Hepatocyte (in vitro differentiated cells): ENCODE data around the gene ZSWIM1. TPM values are rescaled to one million over a fixed set of nuclear protein-coding genes. Genes with fewer than 3 reads are reported as not detected.

Source experiments
- DNase-seq: peaks from one replicate; pipeline ENCODE4 v3.0.0-alpha.2; 2016; ENCODE audit warnings: low spot score
- H2AFZ ChIP-seq: fragments of 200-600 bp; sonication (generic); 2 replicates; pipeline ENCODE4 v1.6.0; 2016; ENCODE audit warnings: antibody characterized with exemption, mild to moderate bottlenecking
- H3K27ac ChIP-seq: fragments of 200-600 bp; sonication (generic); 2 replicates; pipeline ENCODE4 v1.5.1; 2016; ENCODE audit warnings: mild to moderate bottlenecking
- H3K27me3 ChIP-seq: fragments of 200-600 bp; sonication (generic); 2 replicates; pipeline ENCODE4 v1.6.1; 2016
- H3K36me3 ChIP-seq: fragments of 200-600 bp; sonication (generic); replicated peaks from 2 replicates; pipeline ENCODE4 v1.5.1; 2016; ENCODE audit warnings: low read depth; ENCODE audit not compliant: insufficient read depth
- H3K4me1 ChIP-seq: fragments of 200-600 bp; sonication (generic); 2 replicates; pipeline ENCODE4 v1.5.1; 2016; ENCODE audit warnings: mild to moderate bottlenecking, moderate library complexity; ENCODE audit not compliant: insufficient read depth
- H3K4me2 ChIP-seq: fragments of 200-600 bp; sonication (generic); 2 replicates; pipeline ENCODE4 v1.6.0; 2016
- H3K4me3 ChIP-seq: fragments of 200-600 bp; sonication (generic); 2 replicates; pipeline ENCODE4 v1.5.1; 2016; ENCODE audit warnings: mild to moderate bottlenecking
- H3K79me2 ChIP-seq: fragments of 200-600 bp; sonication (generic); 2 replicates; pipeline ENCODE4 v1.6.0; 2017; ENCODE audit warnings: mild to moderate bottlenecking
- H3K9me2 ChIP-seq: fragments of 200-600 bp; sonication (generic); replicated peaks from 2 replicates; pipeline ENCODE4 v1.6.0; 2017; ENCODE audit warnings: mild to moderate bottlenecking; ENCODE audit not compliant: insufficient read depth
- H3K9me3 ChIP-seq: fragments of 200-600 bp; sonication (generic); 2 replicates; pipeline ENCODE4 v1.5.1; 2016; ENCODE audit warnings: low read depth, mild to moderate bottlenecking
- H4K20me1 ChIP-seq: fragments of 200-600 bp; sonication (generic); 2 replicates; pipeline ENCODE4 v1.6.0; 2016; ENCODE audit warnings: mild to moderate bottlenecking; ENCODE audit not compliant: insufficient read depth, poor library complexity, severe bottlenecking
- EZH2 ChIP-seq: fragments of 200-600 bp; sonication (generic); IDR thresholded peaks from 2 replicates; pipeline ENCODE4 v1.6.1; 2016; ENCODE audit warnings: antibody characterized with exemption, mild to moderate bottlenecking, borderline replicate concordance
- EZH2phosphoT487 ChIP-seq: fragments of 200-600 bp; sonication (generic); IDR thresholded peaks from one replicate; pipeline ENCODE4 v1.6.1; 2018; ENCODE audit warnings: antibody characterized with exemption, mild to moderate bottlenecking, low read depth, moderate library complexity; ENCODE audit not compliant: unreplicated experiment, severe bottlenecking
- WGBS: methylation state at CpG from one replicate; pipeline ENCODE4 v1.1.6; 2016; ENCODE audit warnings: low lambda C conversion rate; ENCODE audit errors: missing lambda C conversion rate; 5-methylcytosine and 5-hydroxymethylcytosine counted together
- polyA plus RNA-seq: library from polyadenylated mRNA; unstranded; fragments of >200 nt; fragmentation: Nextera tagmentation; extraction: Ambion mirVana; gene quantifications from 2 replicates; pipeline ENCODE4 v1.2.1, GENCODE V29; 2016
- total RNA-seq: library from RNA; depleted of rRNA; stranded (reverse); fragments of >200 nt; gene quantifications from 2 replicates; pipeline ENCODE4 v1.2.3, GENCODE V29; 2014
- TF ChIP-seq, protein P1 (sequence below): fragments of 200-600 bp; sonication (generic); IDR thresholded peaks from 2 replicates; pipeline ENCODE4 v1.5.1; 2016; ENCODE audit warnings: antibody characterized with exemption, mild to moderate bottlenecking; ENCODE audit not compliant: poor library complexity

ZSWIM1 gene
- total and polyA plus RNA-seq, 2 experiments from 2014 or later: 5.0 to 6.4 TPM

DNA sequence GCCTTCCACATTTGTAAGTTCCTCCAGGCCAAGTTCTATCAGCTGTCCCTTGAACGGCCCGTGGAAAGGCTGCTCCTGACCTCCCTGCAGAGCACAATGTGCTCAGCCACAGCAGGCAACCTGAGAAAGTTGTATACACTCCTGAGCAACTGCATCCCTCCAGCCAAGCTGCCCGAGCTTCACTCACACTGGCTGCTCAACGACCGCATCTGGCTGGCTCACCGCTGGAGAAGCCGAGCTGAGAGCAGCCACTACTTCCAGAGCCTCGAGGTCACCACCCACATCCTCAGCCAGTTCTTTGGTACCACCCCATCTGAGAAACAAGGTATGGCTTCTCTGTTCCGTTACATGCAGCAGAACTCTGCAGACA lies 2.1 kb downstream of the ZSWIM1 start:
- no peak for DNase-seq
- H3K4me3 ChIP-seq: no peak overlapping the region
- no peaks in the 10 kb centered on the region for H4K20me1 ChIP-seq
- no peak for TF ChIP-seq EZH2phosphoT487
- no peak for TF ChIP-seq EZH2
- TF ChIP-seq, protein P1, sequence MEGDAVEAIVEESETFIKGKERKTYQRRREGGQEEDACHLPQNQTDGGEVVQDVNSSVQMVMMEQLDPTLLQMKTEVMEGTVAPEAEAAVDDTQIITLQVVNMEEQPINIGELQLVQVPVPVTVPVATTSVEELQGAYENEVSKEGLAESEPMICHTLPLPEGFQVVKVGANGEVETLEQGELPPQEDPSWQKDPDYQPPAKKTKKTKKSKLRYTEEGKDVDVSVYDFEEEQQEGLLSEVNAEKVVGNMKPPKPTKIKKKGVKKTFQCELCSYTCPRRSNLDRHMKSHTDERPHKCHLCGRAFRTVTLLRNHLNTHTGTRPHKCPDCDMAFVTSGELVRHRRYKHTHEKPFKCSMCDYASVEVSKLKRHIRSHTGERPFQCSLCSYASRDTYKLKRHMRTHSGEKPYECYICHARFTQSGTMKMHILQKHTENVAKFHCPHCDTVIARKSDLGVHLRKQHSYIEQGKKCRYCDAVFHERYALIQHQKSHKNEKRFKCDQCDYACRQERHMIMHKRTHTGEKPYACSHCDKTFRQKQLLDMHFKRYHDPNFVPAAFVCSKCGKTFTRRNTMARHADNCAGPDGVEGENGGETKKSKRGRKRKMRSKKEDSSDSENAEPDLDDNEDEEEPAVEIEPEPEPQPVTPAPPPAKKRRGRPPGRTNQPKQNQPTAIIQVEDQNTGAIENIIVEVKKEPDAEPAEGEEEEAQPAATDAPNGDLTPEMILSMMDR: no peak
- H3K4me1 ChIP-seq: peaks cover 20% of the 10 kb centered on the region
- no peak overlapping the region for H2AFZ ChIP-seq
- no peaks in the 10 kb centered on the region for H3K9me2 ChIP-seq
- 93% methylated on average over 9 of the region's 9 CpGs for WGBS
- H3K79me2 ChIP-seq: peaks cover 16% of the 10 kb centered on the region
- H3K4me2 ChIP-seq: no peak overlapping the region
- no peaks in the 10 kb centered on the region for H3K36me3 ChIP-seq
- no peaks in the 10 kb centered on the region for H3K9me3 ChIP-seq
- no peak overlapping the region for H3K27ac ChIP-seq
- no peaks in the 10 kb centered on the region for H3K27me3 ChIP-seq

DNA sequence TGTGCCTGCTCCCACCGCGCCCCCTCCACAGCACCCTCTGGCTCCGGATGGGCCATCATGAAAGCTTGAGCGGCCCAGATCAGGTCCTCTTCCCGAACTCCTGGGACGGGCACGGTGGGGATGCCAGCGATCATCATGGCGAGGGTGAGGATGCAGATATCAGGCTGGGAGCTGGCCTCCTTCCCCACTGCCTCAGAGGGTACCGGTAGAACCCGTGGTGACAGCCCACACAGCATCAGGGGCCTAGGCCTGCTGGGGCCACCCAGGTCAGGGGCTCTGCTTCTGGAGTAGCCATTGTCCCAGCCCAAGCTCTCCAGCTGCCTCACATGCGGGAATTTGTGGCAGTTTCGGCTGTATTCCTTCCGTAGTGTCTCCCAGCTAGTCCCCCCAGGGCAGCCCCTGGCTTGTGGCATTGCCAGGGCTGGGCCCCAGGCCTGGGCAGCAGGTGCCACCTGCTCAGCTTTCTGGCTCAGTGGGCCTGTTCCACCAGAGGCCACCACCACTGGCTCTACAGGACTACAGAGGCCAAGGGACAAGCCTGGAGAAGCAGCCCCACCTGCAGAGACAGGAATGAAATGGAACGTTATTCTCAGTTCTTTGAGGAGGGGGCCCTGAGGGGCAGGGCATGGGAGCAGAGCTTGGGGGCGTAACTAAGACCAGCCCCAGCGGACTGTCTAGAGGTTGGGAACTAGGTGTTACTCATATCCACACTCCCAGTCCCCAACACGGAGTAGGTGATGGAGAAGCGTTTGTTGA lies 5.7 kb downstream of the ZSWIM1 start:
- no peaks in the 10 kb centered on the region for H3K27me3 ChIP-seq
- no peak overlapping the region for H3K4me2 ChIP-seq
- WGBS: 95% methylated on average over 19 of the region's 19 CpGs
- H3K36me3 ChIP-seq: no peaks in the 10 kb centered on the region
- TF ChIP-seq EZH2phosphoT487 (no peak), EZH2 (no peak)
- TF ChIP-seq, protein P1: no peak
- peaks cover 36% of the 10 kb centered on the region for H3K79me2 ChIP-seq
- H3K9me2 ChIP-seq: no peaks in the 10 kb centered on the region
- peaks cover 17% of the 10 kb centered on the region for H3K4me1 ChIP-seq
- H3K27ac ChIP-seq: no peak overlapping the region
- peaks cover 3% of the 10 kb centered on the region for H4K20me1 ChIP-seq
- no peak for DNase-seq
- no peak overlapping the region for H2AFZ ChIP-seq
- no peaks in the 10 kb centered on the region for H3K9me3 ChIP-seq
- no peak overlapping the region for H3K4me3 ChIP-seq

DNA sequence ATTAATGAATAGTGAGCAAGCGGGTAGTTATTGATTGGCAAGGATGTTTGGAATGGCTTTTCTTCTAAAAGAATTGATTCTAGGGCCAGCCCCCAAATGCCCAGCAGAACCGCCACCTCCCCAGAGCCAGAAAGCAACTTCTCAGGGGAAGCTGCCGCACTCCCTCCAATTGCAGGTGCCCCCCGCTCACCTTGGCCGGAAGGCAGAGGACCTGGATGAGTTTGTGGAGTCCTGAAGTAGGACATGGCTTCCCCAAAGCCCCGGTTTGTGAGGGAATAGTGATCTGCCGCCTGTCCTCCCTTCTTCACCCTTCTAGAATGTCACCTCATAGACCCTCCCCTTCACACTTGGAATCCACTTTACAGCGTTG lies 6.3 kb downstream of the ZSWIM1 start, which contains the start of gene SPATA25:
SPATA25 (minus strand) TSS at position 277 of the 370 bp plus-strand sequence; CDS start at position 245, 32 bp downstream.
- H3K27me3 ChIP-seq: no peaks in the 10 kb centered on the region
- no peak within 1 kb of the TSS for H2AFZ ChIP-seq
- H3K27ac ChIP-seq: no peak within 1 kb of the TSS
- H4K20me1 ChIP-seq: peaks cover 3% of the 10 kb centered on the region
- 93% methylated on average over 8 of the region's 8 CpGs for WGBS
- no peaks in the 10 kb centered on the region for H3K9me3 ChIP-seq
- H3K4me1 ChIP-seq: peaks cover 14% of the 10 kb centered on the region
- TF ChIP-seq, protein P1: no peak
- peak within 1 kb of the TSS; percentile 92 for H3K4me2 ChIP-seq
- peaks cover 34% of the 10 kb centered on the region for H3K79me2 ChIP-seq
- no peak within 1 kb of the TSS for H3K4me3 ChIP-seq
- DNase-seq: no peak
- no peaks in the 10 kb centered on the region for H3K36me3 ChIP-seq
- H3K9me2 ChIP-seq: no peaks in the 10 kb centered on the region

DNA sequence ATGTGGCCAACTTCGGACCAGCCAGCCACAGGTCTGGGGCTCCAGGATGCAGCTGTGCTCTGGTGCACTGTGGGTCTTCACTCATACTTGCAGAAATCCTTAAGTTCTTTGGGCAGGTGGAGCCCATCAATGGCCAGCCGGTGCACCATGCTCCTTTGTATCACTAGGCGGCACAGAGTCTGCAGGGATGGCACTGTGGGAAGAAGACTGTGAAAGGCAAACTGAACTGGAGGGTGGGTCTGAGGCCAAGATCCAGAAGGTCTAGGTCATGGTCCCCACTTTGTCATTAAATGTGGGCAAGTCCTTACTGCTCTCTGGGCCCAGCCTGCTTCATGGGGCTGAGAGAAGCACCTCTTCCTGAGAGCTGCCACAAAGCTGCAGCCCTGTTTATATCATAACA lies 7.7 kb downstream of the ZSWIM1 start:
- Histone ChIP-seq H3K4me2 (peak overlapping the region; percentile 92), H3K36me3 (no peaks in the 10 kb centered on the region), H3K9me2 (no peaks in the 10 kb centered on the region), H2AFZ (no peak overlapping the region), H3K27me3 (no peaks in the 10 kb centered on the region), H3K4me3 (no peak overlapping the region), H4K20me1 (peaks cover 3% of the 10 kb centered on the region), H3K79me2 (peaks cover 40% of the 10 kb centered on the region), H3K9me3 (no peaks in the 10 kb centered on the region), H3K27ac (no peak overlapping the region), H3K4me1 (peaks cover 22% of the 10 kb centered on the region)
- WGBS: 91% methylated on average over 3 of the region's 3 CpGs
- no peak for TF ChIP-seq EZH2
- TF ChIP-seq, protein P1: no peak
- TF ChIP-seq EZH2phosphoT487: no peak
- no peak for DNase-seq
